PFSK-1 (cell line): Measurements from ENCODE around the gene CNTNAP5.

Experiments used
- POLR2AphosphoS5 ChIP-seq: IDR thresholded peaks from 2 replicates; pipeline ENCODE4 v1.6.1; 2012; ENCODE audit warnings: low read depth, mild to moderate bottlenecking, control low read depth, low read length, moderate library complexity
- SIN3A ChIP-seq: IDR thresholded peaks from 2 replicates; pipeline ENCODE4 v1.6.1; 2012; ENCODE audit warnings: mild to moderate bottlenecking, low read length, moderate library complexity, borderline replicate concordance; ENCODE audit not compliant: insufficient read depth
- TAF1 ChIP-seq: IDR thresholded peaks from 2 replicates; pipeline ENCODE4 v1.6.1; 2012; ENCODE audit warnings: low read length, control low read depth, borderline replicate concordance; ENCODE audit not compliant: insufficient read depth
- TF ChIP-seq, protein P1 (sequence below), 2 experiments: IDR thresholded peaks; 2 replicates each; pipeline versions ENCODE4 v1.6.1 to v1.8.0; 2011 to 2012; ENCODE audit warnings: low read depth in 2 of 2, low read length in 2 of 2, control low read depth in 1 of 2, inconsistent platforms in 1 of 2, mild to moderate bottlenecking in 1 of 2, moderate library complexity in 1 of 2; ENCODE audit not compliant: insufficient read depth in 1 of 2

DNA sequence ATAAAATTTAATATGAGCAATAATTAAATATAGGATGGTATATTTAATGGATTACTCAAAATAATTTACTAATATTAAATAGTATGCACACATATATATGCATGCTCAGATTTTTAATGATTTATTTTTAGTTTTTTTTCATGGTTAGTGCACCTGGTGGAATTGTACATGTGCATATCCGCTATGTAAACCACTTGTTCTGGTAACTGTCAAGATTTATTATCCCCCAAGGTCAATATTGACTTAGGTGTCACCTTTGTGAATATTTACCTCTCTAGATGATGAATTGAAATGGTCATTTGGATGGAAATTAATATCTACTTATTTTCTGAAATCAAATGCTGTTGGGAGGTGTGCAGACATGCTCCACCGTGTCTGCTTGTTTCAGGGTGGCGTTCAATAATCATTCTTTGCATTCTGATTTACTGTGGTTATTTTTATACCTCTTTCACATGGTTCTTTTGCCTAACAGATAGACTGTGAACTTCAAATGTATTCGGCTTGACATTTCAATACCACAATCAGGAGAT lies 14.7 kb downstream of the CNTNAP5 start:
- TF ChIP-seq POLR2AphosphoS5 (no peak), TAF1 (no peak), SIN3A (no peak)
- TF ChIP-seq, protein P1, sequence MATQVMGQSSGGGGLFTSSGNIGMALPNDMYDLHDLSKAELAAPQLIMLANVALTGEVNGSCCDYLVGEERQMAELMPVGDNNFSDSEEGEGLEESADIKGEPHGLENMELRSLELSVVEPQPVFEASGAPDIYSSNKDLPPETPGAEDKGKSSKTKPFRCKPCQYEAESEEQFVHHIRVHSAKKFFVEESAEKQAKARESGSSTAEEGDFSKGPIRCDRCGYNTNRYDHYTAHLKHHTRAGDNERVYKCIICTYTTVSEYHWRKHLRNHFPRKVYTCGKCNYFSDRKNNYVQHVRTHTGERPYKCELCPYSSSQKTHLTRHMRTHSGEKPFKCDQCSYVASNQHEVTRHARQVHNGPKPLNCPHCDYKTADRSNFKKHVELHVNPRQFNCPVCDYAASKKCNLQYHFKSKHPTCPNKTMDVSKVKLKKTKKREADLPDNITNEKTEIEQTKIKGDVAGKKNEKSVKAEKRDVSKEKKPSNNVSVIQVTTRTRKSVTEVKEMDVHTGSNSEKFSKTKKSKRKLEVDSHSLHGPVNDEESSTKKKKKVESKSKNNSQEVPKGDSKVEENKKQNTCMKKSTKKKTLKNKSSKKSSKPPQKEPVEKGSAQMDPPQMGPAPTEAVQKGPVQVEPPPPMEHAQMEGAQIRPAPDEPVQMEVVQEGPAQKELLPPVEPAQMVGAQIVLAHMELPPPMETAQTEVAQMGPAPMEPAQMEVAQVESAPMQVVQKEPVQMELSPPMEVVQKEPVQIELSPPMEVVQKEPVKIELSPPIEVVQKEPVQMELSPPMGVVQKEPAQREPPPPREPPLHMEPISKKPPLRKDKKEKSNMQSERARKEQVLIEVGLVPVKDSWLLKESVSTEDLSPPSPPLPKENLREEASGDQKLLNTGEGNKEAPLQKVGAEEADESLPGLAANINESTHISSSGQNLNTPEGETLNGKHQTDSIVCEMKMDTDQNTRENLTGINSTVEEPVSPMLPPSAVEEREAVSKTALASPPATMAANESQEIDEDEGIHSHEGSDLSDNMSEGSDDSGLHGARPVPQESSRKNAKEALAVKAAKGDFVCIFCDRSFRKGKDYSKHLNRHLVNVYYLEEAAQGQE (IDR thresholded peaks at IDR 0.05; ENCODE audit: insufficient read depth in 1 of 2, low read depth in 2 of 2, low read length in 2 of 2): no peak
